Stimulated activated CD8-positive, alpha-beta memory T cell treated with anti-CD3 and anti-CD28 coated beads, Interleukin-2, amount 100 ng/mL, for 48 hours (primary cell): Measurements from ENCODE around the gene SEC24C.
"Not testable (repeated sequence)": the region's sequence is repeated elsewhere in the genome, so short reads cannot be mapped to it uniquely, and the experiment has no call there.

Experiments
- DNase-seq, 2 donors: peaks; one replicate each; pipeline ENCODE4 v3.0.0-alpha.2; 2020; ENCODE audit warnings: low read depth in 2 of 2

SEC24C gene

DNA sequence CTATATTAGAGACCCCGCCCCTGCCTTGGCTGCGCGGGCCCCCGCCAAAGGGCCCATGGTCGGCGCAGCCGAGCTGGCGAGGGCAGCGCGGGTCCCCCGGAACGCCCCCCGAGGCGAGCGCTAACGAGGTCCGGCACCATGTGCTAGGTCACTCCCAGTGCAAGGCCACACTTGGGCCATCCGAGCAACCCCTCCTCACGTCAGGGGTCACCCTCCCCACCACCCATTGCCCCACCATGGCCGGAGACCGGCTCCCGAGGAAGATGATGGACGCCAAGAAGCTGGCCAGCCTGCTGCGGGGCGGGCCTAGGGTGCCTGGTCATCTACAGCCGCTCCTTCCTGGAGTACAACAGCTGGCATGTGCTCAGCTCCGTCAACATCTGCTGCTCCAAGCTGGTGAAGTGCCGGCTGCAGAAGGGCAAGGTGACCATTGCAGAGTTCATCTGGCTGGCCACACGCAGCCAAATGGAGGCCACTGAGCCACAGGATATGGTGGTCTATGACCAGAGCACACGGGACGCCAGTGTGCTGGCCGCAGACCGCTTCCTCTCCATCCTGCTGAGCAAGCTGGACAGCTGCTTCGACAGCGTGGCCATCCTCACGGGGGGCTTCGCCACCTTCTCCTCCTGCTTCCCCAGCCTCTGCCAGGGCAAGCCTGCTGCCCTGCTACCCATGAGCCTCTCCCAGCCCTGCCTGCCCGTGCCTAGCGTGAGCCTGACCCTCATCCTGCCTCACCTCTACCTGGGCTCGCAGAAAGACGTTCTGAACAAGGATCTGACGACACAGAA is 12.4 kb upstream of the SEC24C start:
- DNase-seq: no peak

DNA sequence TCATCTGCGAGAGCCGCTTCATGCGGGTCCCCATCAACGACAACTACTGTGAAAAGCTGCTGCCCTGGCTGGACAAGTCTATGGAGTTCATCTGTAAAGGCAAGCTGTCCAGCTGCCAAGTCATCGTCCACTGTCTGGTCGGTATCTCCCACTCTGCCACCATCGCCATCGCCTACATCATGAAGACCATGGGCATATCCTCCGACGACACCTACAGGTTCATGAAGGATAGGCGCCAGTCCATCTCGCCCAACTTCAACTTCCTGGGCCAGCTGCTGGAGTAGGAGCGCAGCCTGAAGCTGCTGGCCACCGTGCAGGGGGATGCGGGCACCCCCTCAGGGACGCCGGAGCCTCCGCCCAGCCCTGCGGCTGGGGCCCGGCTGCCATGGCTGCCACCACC is 11.7 kb upstream of the SEC24C start:
- no peak for DNase-seq

DNA sequence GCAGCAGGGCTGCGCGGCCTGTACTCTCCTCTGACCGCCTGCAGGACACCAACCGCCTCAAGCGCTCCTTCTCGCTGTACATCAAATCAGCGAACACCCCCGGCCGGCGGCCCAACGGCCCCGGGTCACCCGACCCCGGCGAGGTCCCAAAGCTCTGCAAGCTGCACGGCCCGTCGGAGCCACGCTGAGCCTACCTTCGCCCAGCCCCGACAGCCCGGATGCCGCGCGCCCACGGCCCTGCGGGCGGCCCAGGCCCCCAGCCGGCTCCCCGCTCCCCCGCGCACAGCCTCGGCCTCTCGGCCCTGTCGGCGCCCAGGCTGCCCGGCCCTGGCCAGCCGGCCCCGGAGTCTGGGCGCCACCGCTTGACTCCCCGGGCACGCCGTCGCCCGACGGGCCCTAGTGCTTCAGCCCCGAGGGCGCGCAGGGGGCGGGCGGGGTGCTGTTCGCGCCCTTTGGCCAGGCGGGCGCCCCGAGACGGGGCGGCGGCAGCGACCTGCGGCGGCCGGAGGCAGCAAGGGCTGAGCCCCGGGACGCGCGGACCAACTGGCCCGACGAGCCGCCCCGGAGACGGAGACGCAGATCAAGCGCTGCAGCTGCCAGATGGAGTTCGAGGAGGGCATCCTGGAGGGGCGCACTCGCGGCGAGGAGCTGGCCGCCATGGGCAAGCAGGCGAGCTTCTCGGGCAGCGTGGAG is 11.1 kb upstream of the SEC24C start:
- no peak for DNase-seq

DNA sequence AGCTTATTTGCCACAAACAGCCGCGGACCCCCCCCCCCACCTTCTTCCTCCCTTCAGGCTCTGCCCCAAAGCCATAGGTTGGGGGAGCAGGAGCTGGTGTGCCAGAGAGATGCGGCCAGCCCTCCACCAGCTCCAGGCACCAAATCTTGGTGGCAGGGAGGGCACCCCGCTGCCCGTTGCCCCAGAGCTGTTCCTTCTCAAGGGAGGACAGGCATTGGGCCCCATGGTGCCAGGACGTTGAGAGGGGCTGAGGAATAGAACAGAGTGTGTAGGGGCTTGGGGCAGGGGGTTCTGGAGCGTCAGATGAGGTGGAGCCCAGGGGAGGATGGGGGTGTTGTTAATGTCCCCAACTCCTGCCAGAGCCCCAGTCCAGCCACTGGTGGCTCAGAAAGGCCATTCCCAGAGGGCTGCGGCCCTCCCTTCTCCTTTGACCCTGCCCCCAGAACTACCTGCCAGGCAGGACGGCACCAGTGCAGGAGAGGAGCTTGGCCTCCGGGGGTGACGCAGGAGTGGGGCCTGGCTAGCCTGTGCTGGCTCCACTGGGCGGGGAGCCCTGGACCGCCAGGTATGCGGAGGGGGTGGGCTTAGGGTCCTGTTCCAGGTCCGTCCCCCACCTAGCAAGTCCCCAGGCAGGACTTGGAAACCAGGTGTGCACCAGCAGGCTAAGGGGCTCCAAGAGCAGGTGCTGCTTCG is 10.0 kb upstream of the SEC24C start:
- DNase-seq: no peak

DNA sequence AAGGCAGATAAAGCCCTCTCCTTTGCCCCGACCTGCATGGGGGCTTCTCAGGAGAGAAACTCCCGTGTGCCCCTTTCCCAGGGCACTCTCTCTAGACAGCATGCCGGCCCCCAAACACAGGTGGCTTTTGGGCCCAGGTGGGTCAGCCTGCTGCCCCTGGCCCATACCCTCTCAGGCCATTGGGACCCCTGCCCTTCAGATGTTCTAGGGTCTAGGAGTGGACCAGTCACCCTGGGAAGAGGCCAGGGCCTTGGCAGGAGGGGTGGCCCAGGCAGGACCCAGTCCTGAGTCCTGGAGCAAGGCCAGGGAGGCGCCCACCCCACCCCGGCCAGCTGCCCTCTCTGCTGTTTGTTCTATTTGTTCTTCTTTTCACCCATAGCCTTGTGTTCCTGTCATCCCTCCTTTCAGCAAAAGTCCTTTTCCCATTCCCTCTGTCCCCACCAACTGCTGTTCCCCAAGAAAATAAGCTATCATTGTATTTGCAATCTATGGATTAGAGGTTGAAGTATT is 9.3 kb upstream of the SEC24C start:
- DNase-seq: no peak

DNA sequence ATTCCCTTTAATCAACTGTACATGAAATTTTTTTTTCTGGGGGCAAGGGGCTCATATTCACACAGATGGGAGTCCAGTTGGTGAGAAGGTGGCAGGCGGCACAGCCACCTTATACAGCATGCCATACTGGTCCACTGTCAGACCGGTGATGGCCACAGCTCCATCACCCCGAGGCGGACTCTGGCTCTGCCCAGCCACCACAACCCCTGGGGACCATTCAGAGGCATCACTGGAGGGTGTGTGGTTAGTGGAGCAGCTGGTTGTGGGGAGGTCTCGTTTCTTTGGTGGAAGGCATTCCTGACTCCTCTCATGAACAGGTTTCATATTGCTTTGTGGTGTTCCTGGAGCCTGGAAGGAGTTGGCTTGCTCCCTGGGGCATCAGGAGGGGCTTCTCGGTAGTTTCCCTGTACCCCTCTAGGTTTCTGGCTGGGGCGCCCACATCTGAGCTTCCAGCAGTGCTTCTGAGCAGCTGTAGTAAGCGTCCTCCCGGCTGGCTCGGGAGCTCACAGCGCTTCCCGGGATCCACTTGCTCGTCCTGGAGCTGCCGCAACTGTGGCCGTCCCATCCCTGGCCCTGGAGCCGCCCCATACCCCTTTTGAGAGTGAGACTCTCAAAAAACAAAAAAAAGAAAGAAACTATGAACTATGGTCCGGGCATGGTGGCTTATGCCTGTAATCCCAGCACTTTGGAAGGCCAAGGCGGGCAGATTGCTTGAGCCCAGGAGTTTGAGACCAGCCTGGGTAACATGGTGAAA is 3.5 kb upstream of the SEC24C start:
- not testable (repeated sequence) for DNase-seq

DNA sequence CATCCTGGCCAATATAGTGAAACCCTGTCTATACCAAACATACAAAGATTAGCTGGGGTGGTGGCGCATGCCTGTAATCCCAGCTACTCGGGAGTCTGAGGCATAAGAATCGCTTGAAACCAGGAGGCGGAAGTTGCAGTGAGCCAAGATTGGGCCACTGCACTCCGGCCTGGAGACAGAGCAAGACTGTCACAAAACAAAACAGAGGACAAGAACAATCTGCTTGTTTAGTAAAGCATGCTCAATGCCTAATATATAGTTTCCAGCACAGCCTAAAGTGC is 1.8 kb upstream of the SEC24C start:
- DNase-seq: no peak

DNA sequence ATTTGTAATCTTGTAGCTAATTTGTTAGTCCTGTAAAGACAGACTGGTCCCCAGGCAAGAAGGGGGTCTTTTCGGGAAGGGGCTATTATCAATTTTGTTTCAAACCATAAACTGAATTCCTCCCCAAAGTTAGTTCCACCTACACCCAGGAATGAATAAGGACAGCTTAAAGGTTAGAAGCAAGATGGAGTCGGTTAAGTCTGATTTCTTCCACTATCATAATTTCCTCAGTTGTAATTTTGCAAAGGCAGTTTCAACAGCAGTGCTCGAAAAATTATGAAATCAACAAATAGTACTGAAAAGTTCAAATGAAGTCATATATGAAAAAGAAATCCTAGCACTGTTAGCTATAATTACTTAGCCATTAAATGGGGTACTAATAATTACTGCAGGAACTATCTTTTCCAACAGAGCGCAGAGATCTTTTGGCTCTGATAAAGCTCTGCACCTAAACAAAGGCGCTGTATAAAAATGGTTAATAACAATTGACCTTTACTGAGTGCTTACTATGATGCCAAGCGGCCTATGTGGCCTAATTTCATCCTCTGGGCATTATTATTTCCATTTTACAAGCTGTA is 756 bp upstream of the SEC24C start:
- no peak for DNase-seq

DNA sequence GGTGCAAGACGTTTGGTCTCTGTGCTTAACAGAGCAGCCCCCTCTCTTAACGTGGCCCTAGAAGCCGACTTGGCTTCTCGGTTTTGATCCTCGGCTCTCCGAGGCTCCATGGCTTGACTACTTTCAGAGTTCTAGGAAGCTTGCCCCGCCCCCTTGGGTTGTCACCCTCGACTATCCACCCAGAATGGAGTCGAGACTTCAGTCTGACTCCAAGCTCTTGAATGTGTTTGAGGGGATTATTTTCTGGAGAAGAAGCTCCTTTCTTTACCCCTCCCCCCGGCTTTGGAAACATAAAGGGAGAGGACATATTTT is 448 bp downstream of the SEC24C start:
- DNase-seq: peak; percentile 50 to 61

DNA sequence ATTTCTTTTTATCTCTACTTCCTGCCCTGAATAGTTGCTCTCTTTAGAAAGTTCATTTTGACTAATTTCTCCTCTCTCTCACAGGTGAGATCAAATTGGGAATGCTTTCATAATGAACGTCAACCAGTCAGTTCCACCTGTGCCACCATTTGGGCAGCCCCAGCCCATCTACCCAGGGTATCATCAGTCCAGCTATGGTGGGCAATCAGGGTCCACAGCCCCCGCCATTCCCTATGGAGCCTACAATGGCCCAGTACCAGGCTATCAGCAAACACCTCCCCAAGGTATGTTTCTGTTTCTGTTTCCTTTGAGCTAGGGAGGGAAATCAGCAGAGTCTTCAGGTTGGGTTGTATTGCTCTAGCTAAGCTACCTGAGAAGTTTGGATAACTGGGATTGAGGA is 2.5 kb downstream of the SEC24C start:
- no peak for DNase-seq

DNA sequence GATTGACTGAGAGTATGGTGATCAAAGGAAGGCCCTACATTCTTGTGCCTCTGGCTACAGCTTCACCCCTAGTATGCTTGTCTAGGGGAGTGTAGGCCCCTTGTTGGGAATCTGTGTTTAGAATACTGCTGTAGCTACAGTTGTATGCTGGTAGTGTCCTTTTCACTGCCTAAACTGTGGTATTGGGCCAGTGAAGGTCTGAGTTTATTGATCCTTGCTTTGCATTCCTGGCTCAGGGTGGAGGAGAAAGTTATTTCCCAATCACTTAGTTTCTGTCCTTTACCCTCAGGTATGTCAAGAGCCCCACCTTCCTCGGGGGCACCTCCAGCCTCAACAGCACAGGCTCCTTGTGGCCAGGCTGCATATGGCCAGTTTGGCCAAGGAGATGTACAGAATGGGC is 6.6 kb downstream of the SEC24C start:
- no peak for DNase-seq

DNA sequence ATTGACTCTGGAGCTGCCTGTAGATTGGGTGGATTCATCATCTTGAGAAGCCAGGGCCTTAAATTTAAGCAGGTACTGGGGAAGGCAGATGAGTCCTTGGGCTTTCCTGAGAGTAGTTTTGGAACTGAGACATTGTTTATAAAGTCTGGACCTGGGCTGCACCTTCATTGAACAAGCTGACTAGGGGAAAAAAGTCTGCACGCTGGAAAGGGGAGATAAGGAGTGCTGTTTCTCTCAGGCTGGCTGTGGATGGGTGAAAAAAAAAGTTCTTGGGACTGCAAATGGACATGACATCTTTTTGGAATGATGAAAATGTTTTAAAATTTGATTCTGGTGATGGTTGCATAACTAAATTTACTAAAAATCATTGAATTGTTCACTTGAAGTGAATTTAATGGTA is 12.0 kb downstream of the SEC24C start:
- no peak for DNase-seq

DNA sequence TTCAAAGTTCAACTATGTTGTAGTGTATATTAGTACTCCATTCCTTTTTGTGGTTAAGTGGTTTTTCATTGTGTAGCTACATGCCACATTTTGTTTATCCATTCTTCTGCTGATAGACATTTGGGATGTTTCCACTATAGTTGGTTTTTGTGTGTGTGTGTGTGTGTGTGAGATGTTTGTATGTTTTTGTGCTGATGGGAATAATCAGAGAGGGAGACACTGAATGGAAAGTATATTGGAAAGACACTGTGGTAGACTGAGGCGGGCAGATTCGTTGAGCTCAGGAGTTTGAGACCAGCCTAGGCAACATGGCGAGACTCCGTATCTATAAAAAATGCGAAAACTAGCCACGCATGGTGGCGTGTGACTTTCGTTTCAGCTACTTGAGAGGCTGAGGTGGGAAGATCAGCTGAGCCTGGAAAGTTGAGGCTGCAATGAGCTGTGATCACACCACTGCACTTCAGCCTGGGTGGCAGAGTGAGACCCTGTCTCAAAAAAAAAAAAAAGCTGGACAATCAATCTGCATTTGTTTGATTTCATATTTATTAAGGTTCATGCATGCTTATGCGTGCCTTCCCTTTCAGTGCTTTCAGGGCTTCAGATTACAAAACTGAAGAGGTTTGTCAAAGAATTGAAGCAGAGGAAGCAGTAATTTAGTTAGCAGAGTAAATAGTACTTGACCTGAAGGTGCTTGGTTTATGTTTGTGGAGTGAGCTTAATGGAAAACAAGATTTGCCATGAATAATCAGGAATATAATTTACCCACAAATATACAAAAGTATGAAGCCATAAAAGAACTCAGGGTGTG is 14.7 kb downstream of the SEC24C start:
- DNase-seq: no peak

DNA sequence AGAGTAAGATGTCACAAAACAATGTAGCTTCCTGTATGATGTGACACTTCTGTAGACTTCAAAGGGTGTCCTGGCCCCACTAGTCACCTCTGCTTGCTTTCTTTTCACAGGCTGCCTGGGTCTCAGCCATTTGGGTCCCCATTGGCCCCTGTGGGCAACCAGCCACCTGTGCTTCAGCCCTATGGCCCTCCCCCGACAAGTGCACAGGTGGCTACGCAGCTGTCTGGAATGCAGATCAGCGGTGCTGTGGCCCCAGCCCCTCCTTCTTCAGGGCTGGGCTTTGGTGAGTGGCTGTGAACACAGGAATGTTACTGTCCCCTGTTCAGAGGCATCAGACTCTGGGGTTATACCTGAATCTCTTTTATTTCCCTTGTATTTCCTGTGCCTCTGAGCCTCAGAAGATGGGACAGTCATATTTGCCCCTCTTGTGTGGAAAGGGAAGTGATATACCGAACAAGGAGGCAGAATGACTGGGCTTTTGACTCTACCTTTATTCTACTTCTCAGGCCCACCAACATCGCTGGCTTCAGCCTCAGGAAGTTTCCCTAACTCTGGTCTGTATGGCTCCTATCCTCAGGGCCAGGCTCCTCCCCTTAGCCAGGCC is 15.4 kb downstream of the SEC24C start:
- no peak for DNase-seq

DNA sequence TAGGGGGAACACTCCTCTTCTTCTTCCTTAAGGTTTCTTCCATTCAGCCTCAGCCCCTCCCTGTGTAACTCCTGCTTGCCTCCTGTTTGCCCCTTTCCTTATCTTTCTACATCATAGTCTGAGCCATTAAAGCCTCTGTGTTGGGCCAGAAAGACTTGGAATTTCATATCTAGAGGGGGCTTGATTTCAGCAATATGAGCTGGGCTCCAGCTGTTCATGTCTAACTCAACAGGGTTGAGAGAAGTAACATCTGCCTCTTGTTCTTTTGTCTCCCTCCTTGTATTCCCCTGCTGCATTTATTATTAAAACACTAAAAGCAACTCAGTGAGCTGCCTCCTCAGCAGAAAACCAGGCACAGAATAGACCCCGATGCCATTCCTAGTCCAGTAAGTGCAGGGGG is 17.6 kb downstream of the SEC24C start:
- no peak for DNase-seq

DNA sequence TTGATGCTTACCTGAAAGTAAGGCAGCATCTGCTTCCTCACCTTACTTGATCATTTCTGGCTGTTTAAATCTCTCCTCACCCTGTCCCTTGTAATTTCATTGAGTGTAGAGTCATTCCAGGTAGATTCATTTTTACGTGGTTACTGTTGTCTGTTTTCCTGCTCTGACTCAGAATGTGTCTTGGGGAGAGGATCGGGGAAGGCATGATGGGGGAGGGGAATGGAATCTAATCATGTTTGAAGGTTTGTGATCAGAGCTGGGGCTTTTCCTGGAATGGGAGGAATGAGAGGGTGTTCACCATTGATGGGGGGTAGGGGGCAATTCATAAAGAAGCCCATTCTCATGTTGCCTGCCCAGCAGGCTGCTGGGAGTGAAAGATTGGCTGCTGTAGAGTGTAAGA is 18.7 kb downstream of the SEC24C start:
- DNase-seq: no peak

DNA sequence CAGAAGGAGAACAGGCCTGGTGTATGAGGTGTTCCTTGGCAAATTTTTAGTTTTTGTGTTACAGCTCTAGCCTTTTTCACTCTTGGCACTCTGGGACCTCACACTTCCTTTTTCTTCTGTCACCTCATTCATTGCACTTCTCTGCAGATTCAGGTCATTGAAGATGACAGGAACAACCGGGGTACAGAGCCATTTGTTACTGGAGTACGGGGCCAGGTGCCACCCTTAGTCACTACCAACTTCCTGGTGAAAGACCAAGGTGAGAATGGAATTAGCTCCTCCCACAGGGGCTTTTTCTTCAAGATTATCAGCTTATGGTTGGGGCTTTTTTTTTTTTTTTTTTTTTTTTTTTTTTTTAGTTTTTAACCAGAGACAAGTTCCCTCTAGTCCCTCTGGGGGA is 19.2 kb downstream of the SEC24C start:
- DNase-seq: no peak

DNA sequence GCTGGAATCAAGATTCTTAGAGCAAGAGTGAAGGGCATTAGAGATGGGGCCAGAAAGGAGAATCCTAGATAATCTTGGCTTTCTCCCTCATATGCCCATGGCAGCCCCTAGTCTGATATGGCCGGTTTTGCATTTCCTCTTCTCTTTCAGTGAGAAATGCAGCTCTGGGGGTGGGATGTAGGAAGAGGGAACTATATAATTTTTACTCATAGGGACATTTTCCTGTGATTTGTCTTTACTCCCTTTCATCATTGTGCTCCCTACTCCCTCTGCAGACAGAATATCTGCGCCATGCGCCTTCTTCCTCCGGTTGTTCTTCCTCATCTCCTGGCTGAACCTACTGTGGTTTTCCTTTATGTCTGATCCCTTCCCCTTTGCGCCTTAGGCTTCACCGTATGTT is 20.9 kb downstream of the SEC24C start:
- DNase-seq: no peak

DNA sequence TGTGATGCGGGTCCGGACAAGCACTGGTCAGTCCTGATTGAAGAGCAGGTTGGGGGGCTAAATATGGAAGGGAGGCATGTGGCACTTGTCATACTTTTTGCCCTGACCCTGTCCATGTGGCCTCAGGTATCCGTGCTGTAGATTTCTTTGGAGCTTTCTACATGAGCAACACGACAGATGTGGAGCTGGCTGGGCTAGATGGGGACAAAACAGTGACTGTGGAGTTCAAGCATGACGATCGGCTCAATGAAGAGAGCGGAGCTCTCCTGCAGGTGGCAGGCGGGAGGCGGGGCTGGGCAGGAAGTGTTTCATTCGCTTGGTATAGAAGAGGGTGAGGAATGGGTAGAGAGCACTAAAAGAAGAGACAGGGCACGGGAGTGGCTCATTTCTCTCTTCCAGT is 24.7 kb downstream of the SEC24C start:
- DNase-seq: peak in 1 of 2 donors; percentile 26

DNA sequence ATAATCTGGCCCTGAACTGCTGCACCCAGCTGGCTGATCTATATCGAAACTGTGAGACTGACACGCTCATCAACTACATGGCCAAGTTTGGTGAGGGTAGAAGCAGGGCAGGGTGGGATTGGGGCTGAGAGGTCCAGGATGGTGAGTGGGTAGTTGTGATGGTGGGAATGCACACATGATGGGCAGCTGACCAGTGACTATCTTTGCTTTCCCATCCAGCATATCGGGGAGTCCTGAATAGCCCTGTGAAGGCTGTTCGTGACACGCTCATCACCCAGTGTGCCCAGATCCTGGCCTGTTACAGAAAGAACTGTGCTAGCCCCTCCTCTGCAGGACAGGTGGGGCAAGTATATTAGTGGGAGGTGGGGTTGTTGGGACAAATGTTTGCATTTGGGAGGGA is 25.2 kb downstream of the SEC24C start:
- DNase-seq: no peak
